Activated CD4-positive, alpha-beta T cell treated with anti-CD3 and anti-CD28 coated beads, Interleukin-2, Interleukin-6, amounts not matched to agents 100 ng/mL and 50 ng/mL, durations not matched to agents 16 hours and 8 hours (primary cell): Measurements from ENCODE around the gene HDGFL3.
"Not testable (repeated sequence)": the region's sequence is repeated elsewhere in the genome, so short reads cannot be mapped to it uniquely, and the experiment has no call there.

ENCODE experiments used
- DNase-seq: peaks from one replicate; pipeline ENCODE4 v3.0.0-alpha.2; 2020

The HDGFL3 gene

GRCh38 chr15:83193721-83194120 is 13.9 kb downstream of the HDGFL3 start:
- DNase-seq, result no peak

- no peak for DNase-seq
Measured at GRCh38 chr15:83192742-83193141, 14.9 kb downstream of the HDGFL3 start.

GRCh38 chr15:83190450-83190849 is 17.2 kb downstream of the HDGFL3 start:
- DNase-seq, result no peak

GRCh38 chr15:83185561-83185960 is 22.1 kb downstream of the HDGFL3 start:
- DNase-seq, result no peak

GRCh38 chr15:83178869-83179325 is 28.7 kb downstream of the HDGFL3 start:
- DNase-seq, result no peak

GRCh38 chr15:83178390-83178789 is 29.2 kb downstream of the HDGFL3 start:
- no peak for DNase-seq

- no peak for DNase-seq
Measured at GRCh38 chr15:83174891-83175290, 32.7 kb downstream of the HDGFL3 start.

- DNase-seq, result no peak
Measured at GRCh38 chr15:83170474-83171165, 37.0 kb downstream of the HDGFL3 start.

- DNase-seq, result not testable (repeated sequence)
Measured at GRCh38 chr15:83169576-83169975, 38.0 kb downstream of the HDGFL3 start.

- DNase-seq, result no peak
Measured at GRCh38 chr15:83166830-83167229, 40.8 kb downstream of the HDGFL3 start.

- DNase-seq, result no peak
Measured at GRCh38 chr15:83166218-83166617, 41.4 kb downstream of the HDGFL3 start.

GRCh38 chr15:83164771-83165404 is 42.7 kb downstream of the HDGFL3 start:
- DNase-seq, result peak; percentile 67

- no peak for DNase-seq
Measured at GRCh38 chr15:83164111-83164770, 43.4 kb downstream of the HDGFL3 start.

- peak; percentile 40 for DNase-seq
Measured at GRCh38 chr15:83163032-83163431, 44.6 kb downstream of the HDGFL3 start.

- DNase-seq, result no peak
Measured at GRCh38 chr15:83160741-83161140, 46.9 kb downstream of the HDGFL3 start.

GRCh38 chr15:83158393-83158792 is 49.2 kb downstream of the HDGFL3 start:
- DNase-seq, result no peak

- DNase-seq, result no peak
Measured at GRCh38 chr15:83155942-83156341, 51.7 kb downstream of the HDGFL3 start.

GRCh38 chr15:83153288-83153687 is 54.3 kb downstream of the HDGFL3 start:
- DNase-seq, result no peak

- DNase-seq, result no peak
Measured at GRCh38 chr15:83144771-83145170, 62.9 kb downstream of the HDGFL3 start.

- DNase-seq, result not testable (repeated sequence)
Measured at GRCh38 chr15:83142151-83142550, 65.5 kb downstream of the HDGFL3 start.

GRCh38 chr15:83132861-83133523 is 74.6 kb downstream of the HDGFL3 start:
- no peak for DNase-seq

GRCh38 chr15:83129791-83130190 is 77.8 kb downstream of the HDGFL3 start:
- no peak for DNase-seq

- DNase-seq, result no peak
Measured at GRCh38 chr15:83127547-83128150, 80.0 kb downstream of the HDGFL3 start.
